ENCODE results near the gene MDFI.

DNA sequence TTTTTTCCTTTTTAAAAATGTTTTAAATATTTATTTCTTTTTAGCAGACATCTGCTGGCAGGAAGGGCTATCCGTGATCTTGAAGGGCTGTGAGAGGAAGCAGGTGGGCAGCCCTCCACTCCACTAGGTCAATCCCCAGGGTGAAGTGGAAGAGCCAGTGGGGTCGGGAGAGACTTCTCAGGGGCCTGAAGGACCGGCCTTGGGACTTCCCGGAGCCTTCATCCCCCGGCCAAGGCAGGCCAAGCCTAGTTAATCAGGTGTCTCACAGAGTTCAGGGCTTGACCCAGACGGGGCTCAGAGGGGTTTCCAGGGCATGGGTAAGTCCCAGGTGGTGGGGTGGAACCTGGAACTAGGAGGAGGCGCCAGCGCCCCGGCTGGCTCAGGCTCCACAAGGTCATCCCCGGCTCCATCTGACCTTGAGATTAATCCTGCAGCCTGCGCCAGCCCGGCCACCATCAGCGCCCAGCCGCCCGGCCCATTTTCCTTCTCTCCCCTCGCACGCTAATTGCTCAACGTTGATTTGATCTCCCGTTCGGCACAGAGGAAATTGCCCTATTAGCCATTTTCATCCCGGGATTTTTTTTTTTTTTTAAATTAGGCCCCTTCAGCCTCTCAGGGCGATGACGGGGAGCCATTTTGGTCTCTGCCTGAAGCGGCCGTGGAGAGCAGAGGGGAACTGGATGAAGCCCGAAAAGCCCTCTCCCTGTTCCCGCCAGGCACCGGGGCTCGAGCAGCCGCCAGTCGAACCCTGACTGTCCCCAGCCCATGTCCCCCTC, 44.4 kb downstream of the MDFI start:
- TF ChIP-seq, protein P1, sequence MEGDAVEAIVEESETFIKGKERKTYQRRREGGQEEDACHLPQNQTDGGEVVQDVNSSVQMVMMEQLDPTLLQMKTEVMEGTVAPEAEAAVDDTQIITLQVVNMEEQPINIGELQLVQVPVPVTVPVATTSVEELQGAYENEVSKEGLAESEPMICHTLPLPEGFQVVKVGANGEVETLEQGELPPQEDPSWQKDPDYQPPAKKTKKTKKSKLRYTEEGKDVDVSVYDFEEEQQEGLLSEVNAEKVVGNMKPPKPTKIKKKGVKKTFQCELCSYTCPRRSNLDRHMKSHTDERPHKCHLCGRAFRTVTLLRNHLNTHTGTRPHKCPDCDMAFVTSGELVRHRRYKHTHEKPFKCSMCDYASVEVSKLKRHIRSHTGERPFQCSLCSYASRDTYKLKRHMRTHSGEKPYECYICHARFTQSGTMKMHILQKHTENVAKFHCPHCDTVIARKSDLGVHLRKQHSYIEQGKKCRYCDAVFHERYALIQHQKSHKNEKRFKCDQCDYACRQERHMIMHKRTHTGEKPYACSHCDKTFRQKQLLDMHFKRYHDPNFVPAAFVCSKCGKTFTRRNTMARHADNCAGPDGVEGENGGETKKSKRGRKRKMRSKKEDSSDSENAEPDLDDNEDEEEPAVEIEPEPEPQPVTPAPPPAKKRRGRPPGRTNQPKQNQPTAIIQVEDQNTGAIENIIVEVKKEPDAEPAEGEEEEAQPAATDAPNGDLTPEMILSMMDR (IDR thresholded peaks at IDR 0.05), result no peak
- TF ChIP-seq POLR2A (IDR thresholded peaks at IDR 0.05; ENCODE audit: low read depth) (no peak), POLR2AphosphoS5 (IDR thresholded peaks at IDR 0.05) (no peak)

All from esophagus muscularis mucosa (tissue), 3 donors.